Activated gamma-delta T cell treated with Interleukin-2 at 50 U/mL for 16 hours (primary cell): ENCODE results near the gene GYPE.
"Not testable (repeated sequence)": the region's sequence is repeated elsewhere in the genome, so short reads cannot be mapped to it uniquely, and the experiment has no call there.

Experiments
- DNase-seq: peaks from one replicate; pipeline ENCODE4 v3.0.0-alpha.2; 2020

The GYPE gene

DNA sequence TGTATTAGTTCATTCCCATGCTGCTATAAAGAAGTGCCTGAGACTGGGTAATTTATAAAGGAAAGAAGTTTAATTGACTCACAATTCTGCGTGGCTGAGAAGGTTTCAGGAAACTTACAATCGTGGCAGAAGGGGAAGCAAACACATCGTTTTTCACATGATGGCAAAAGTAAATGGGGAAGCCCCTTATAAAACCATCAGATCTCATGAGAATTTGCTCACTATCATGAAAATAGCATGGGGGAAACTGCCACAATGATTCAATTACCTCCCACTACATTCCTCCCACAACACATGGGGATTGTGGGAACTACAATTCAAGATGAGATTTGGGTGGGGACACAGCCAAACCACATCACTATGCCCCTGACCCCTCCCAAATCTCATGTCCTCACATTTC lies 35.4 kb downstream of the GYPE start:
- not testable (repeated sequence) for DNase-seq

DNA sequence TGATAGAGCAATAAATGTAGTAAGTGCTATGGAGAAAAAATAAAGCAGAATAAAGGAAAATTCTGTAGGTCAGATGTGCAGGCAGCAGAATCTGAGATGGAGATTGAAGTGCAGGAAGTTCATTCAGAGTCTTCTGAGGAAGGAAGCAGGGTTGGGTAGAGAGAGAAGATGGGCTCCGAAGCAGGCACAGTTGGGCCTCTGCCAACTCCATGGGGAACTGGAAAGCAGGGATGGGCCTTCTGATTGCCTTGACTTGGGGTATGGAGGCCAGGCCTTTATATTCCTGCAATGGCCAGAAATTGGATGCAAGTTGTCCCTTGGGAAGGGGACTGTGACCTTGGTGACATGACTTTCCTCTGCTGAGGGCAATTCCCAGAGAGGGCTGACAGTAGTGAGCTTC lies 42.6 kb downstream of the GYPE start:
- not testable (repeated sequence) for DNase-seq

DNA sequence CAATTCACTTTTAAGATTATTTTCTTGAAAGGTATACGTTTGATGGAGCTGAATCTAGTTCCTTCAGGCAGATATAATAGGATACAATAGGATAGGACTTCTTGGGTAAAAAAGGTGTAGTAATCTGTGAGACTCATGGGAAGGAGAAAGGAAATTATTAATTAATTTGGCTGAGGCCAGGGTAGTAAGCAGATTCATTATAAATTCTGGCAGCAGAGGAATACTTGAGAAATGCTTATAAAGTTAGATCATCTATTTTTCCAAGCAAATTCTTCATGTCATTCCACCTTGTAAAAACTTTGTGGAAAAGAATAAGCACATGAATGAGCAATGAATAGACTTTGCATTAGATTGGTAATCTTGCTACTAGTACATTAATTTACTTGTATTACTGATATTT lies 46.9 kb downstream of the GYPE start:
- no peak for DNase-seq

DNA sequence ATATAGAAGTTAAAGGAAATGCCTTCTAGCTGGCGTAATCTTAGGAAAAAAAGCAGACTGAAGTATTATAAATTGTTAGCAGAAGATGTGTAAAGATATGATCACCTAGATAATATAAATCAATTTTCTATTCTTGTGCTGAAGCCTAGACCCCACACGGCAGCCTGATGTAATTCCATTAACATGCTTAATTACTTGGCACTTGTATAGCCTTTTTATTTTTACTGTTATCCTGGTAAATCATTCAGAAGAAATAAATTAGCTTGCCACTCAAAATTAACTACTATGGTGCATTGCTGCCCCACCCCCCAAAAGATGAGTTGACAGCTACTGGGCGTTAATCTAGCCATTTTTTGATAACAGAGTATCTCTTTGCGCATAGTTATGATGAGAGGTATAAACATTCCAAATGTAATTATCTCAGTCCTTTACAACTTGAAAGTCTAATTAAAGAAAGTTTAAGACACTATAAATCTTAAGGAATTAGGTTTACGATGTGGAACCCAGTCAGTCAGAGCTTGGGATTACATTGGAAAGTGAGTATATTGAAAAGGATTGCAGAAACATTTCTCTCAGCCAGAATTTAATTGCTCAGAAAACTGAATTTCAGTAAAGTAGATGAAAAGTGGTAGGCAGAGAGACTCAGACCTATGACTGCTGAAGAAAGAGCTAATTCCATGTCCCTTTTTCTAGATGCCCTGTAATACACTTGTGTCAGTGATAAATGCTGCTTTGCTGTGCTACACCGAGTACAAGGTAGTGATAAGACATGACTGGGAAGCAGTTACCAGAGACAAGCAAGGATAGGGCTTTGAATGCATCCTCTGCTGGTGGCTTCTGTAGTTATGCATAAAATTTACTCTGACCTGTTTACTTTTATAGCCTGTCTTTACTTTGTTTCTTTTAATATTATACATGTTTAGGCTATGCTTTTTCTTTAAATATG lies 47.7 kb downstream of the GYPE start:
- not testable (repeated sequence) for DNase-seq

DNA sequence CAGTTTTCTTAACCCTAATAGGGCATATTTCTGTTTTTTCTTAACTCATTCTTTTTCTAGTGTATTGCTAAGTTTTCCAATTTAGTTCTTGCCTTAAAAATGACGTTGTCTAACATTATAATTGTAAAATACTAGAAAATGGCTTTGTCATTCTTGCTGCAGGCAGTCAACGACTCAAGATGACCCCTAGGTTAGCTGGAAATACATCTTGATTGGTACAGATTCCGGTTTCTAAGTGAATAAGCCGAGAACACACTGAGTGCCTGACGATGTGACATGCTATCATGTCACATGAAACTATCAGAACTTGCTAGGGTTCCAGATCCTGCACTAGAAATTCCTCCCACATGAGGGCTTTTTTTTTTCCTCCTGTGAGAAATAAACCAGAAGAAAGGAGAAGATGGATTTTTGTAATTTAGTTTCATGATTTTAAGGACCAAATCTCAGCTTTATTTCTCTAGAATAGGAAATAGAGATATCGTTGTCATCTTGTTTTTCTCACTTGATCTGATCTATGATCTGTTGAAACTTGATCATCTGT lies 49.3 kb downstream of the GYPE start:
- DNase-seq, result not testable (repeated sequence)

DNA sequence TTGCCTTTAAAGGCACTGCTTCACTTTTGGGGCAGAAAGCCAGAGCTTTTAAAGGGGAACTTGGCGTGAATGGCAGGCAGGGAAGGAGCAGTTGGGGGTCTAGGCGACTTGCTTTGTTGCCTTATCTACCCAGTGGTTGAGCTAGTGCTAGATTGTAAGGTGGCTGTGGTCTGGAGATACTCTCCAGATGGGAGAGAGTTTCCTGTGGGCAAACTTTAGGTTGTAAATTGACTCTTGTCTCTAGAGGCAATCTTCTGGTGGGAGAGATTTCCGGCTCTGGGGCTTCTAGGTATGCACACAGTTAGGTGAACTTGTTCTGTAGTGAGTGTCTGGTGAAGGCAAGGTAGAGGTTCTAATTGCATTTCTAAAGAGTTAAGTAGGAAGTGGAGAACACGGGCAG lies 50.7 kb downstream of the GYPE start:
- not testable (repeated sequence) for DNase-seq

DNA sequence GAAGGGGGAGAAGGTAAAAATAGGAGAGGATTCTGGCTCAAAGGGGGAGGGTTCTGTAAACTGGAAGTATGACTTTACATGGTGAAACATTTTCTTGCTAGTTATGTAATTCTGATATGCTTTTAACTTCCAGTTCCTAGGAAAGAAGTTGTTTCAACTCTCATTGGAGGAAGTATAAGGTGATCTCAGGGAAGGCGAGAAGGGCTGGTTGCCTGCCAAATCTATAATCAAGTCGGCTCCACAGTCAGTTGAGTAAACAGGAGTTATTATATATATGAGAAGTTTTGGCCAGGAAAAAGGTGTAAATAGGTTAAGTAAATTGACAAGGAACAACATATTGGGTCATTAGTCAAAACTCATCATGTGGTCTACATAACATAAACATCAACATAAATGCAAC lies 56.1 kb downstream of the GYPE start:
- not testable (repeated sequence) for DNase-seq

DNA sequence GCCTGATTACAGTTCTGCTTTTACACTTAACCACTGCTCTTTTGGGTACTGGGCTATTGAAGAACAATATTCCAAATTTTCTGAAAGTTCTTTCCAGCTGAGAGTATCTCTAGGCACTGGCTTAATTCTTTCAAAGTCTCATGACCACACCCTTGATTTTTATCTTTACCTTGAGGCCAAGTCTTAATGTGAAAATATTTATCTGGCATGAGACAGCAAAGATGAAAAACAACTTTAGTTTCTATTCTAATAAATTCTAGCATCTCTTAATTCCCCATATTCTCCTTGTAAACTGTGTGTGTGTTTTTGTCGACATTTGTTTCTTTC lies 61.9 kb downstream of the GYPE start:
- DNase-seq, result not testable (repeated sequence)

DNA sequence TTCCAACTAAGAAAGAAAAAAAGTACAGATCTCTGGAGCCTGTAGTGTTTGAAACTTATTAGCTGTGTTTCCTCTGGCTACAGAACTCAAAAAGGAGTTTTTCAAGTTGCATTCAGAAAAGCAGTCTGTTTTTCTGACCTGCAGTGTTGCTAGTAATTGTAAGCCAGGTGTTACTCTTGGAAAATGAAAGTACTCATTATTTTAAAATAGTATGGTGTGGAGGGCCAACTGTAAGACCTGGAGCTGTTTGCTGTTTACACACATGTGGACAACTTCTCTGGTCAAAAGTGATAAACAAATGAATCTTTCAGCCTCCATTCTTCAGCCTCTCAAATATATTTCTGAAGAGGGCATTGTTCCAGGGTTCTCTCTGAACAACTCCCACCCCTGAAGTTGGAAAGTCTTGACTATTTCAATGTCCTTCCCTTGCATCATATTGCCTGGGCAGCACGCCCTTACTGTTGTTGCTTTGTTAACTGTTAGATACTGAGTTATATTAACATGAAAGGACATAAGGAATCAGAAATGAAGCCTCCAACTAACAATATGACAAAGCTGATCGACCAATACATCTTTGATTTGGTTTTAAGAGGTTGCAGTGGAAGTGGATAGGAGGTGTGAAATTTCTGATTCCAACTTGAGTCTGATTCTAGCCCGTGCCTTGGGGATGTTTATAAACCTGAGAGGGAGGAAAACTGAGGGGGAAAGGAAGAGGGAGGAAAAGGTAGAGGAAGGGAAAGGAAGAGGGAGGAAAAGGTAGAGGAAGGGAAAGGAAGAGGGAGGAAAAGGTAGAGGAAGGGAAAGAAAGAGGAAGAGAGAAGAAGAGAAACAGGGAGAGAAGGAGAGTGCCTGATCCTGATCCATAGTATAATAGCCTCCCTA lies 62.5 kb downstream of the GYPE start:
- not testable (repeated sequence) for DNase-seq

DNA sequence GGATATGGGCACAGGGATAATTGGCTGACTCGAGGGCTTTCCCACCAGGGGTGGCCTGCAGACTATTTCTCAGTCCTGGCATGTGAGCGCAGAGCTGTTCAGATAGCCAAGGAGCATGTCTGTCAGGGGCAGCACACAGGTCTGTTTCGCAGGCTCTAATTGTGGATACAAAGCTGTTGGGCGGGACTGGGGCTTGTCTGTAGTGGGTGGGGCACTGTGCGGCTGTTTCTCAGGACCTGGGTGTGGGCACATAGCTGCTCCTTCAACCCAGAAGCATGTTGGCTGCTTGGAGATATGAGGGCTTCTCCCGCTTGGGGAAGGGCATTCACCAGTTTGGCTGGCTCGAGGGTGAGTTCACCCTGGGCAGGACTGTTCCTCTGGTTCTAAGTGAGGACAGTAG lies 65.9 kb downstream of the GYPE start:
- not testable (repeated sequence) for DNase-seq

DNA sequence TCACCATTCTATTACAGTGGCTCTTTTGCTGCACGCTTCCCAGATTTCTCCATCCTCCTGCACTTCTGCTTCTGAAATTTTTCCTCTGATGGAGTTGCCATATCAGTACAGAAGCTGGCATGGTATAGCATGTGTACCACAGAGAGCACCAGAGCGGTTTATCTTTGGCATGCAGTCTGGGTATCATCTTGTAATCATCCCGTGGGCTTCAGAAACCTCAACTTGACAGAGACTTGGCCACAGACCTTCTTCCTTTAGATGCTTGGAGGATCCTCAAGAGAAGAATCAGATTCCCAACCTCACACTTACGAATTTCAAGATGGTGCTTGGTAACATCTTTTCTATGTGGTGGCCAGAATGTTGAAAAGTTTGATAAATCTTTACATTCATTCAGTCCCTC lies 71.2 kb downstream of the GYPE start:
- not testable (repeated sequence) for DNase-seq

DNA sequence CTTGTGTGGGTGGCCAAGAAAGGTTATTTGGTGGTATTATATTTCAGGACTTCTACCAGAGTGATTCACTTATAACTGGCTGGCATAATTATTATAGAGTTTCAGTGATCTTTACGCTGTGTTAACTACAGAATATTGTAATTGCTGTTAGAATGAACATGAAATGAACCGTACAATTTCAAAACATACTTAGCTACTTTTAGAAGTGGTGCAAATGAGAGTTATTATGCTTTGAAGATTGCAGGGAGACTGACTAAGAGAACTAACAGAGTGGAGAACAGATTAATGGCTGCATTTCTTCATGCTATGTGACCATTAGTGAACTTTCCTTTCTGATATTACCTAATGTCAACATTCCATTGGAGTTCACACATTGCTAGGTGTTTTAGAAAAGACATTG lies 71.7 kb downstream of the GYPE start:
- not testable (repeated sequence) for DNase-seq

DNA sequence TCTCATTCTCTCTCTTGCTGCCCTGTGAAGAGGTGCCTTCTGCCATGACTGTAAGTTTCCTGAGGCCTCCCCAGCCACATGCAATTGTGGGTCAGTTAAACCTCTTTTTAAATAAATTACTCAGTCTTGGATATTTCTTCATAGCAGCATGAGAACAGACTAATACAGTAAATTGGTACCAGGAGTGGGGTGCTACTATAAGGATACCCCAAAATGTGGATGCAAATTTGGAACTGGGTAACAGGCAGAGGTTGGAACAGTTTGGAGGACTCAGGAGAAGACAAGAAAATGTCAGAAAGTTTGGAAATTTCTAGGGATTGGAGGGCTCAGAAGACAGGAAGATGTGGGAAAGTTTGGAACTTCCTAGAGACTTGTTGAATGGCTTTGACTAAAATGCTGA lies 74.8 kb downstream of the GYPE start:
- DNase-seq, result not testable (repeated sequence)

DNA sequence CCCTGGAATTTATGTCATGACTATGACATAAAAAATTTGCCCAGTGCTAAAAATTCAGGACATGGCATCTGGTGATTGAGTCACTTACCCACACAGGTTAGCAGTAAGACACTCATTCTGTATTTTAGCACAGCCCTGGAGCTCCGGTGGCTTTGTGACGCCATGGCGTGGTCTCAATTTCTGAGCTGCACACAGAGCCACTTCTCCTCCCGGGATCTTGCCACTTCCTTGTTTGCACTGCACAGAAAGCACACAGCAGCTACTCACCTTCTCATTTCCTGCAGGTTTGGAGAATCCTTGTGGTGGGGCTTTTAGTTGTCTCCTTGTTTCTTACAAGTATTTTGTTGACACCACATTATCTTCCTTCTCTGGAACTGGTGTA lies 76.1 kb downstream of the GYPE start:
- not testable (repeated sequence) for DNase-seq
